GM23338 (cell line): ENCODE data around the gene FAM131B.

Experiments
- CTCF ChIP-seq, 2 experiments: fragments of 200-600 bp in 1 of 2; sonication (generic) in 1 of 2; conservative IDR thresholded peaks; 2 replicates each; pipeline versions ENCODE4 v1.5.1 to v1.6.1; 2016 to 2017; ENCODE audit warnings: antibody characterized with exemption in 2 of 2, low read depth in 2 of 2, mild to moderate bottlenecking in 2 of 2, moderate library complexity in 1 of 2
- EZH2 ChIP-seq: fragments of 200-600 bp; sonication (generic); IDR thresholded peaks from one replicate; pipeline ENCODE4 v1.8.0; 2017; ENCODE audit warnings: antibody characterized with exemption, mild to moderate bottlenecking, low read depth; ENCODE audit not compliant: unreplicated experiment
- EZH2phosphoT487 ChIP-seq: fragments of 200-600 bp; sonication (generic); IDR thresholded peaks from one replicate; pipeline ENCODE4 v1.8.1; 2018; ENCODE audit warnings: antibody characterized with exemption; ENCODE audit not compliant: unreplicated experiment
- JUNB ChIP-seq: IDR thresholded peaks from one replicate; pipeline ENCODE4 v1.6.1; 2016; ENCODE audit warnings: antibody characterized with exemption; ENCODE audit not compliant: unreplicated experiment
- NANOG ChIP-seq: IDR thresholded peaks from 2 replicates; pipeline ENCODE4 v1.6.1; 2016; ENCODE audit warnings: antibody characterized with exemption, borderline replicate concordance
- POLR2AphosphoS5 ChIP-seq: IDR thresholded peaks from 2 replicates; pipeline ENCODE4 v1.6.1; 2016; ENCODE audit warnings: antibody characterized with exemption, low read depth
- REST ChIP-seq: IDR thresholded peaks from one replicate; pipeline ENCODE4 v1.6.1; 2018; ENCODE audit warnings: antibody characterized with exemption; ENCODE audit not compliant: unreplicated experiment
- ZNF114 ChIP-seq: fragments of 250-450 bp; sonication (Bioruptor Pico); IDR thresholded peaks from 2 replicates; pipeline ENCODE4 v1.5.0; 2020; ENCODE audit warnings: mild to moderate bottlenecking, moderate library complexity

DNA sequence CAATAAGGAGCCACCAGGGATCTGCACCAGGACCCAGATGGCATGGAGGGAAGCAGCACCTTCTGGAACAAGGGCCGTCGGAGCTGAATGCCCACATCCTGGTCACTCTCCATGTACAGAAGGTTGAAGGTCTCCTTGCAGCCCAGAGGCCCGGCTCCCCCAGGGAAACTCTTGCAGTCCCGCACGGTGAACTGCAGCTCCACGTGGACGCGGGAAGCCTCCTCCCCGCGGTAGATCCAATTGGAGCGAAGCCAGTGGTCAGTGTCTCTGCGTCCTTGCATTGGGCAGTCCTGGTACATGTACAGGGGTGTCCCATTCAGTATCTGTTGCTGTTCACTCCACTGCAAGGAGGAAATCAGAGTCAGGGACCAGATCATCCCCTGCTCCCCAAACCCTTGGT is 38.8 kb upstream of the FAM131B start:
- TF ChIP-seq CTCF (conservative IDR thresholded peaks at IDR 0.05; ENCODE audit: low read depth in 2 of 2) (no peak), EZH2phosphoT487 (no peak), JUNB (no peak), NANOG (no peak), EZH2 (no peak), POLR2AphosphoS5 (no peak), ZNF114 (no peak), REST (no peak)
